GM11168 (cell line): ENCODE measurements around the gene RPA3.
"Not testable (repeated sequence)": the region's sequence is repeated elsewhere in the genome, so short reads cannot be mapped to it uniquely, and the experiment has no call there.

ENCODE experiments used
- in situ Hi-C: fragments of 300-500 bp; cut with MboI; formaldehyde crosslinking; loops from one replicate; pipeline ENCODE4 v1.12.0; 2022; ENCODE audit warnings: low sequenced_read_pairs; ENCODE audit not compliant: unreplicated experiment

Gene RPA3

DNA sequence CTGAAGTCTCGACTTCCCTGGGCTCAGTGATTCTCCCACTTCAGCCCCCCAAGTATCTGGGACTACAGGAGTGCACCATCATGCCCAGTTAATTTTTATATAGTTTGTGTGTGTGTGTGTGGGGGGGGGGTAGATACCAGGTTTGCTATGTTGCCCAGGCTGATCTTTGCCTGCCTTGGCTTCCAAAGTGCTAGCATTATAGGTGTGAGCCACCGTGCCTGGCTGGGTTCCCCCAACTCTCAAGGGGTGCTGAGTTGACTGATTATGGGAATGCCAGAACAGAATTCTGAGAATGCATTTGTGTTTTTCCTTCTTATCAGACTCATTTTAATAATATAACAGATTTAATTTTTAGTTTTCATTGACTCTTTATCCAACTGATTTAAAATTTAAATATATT, 19.5 kb downstream of the RPA3 start:
- in situ Hi-C loops: no loop called here

GRCh38 chr7:7696458-7697119, 21.8 kb downstream of the RPA3 start:
- in situ Hi-C loops: no loop called here

DNA sequence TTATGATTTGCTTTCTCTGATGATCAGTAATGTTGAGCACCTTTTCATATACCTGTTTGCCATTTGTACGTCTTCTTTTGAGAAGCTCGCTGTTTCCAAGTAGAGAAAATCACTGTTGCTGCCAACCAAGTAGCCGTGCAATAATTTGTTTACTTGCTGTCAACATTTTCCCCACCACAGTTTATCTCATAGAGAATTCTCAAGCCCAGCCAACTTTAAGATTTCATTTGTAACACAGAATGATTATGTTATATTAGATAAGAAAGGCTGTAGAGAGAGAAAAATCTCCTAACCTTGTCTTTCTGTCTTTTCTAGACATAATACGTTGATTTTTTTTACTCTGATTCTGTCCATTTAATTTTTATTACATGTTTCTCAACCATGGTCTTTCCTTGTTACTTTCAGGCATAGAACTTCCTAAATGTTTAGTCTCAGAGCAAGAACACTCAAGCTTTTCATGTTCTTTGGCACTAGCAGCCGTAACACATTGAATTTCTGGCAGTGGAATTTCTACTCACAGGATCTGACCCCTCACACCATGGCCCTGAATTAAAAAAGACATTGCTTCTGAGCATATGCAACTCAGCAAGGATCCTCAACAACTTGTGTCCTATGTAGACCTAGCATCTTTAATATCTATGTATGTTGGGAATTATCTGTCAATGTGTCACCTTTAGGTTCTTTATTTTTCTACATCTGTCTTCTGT, 23.1 kb downstream of the RPA3 start:
- in situ Hi-C loops: no loop called here

GRCh38 chr7:7694542-7694941, 23.9 kb downstream of the RPA3 start:
- in situ Hi-C loops: no loop called here

GRCh38 chr7:7693881-7694280, 24.5 kb downstream of the RPA3 start:
- in situ Hi-C loops: no loop called here

DNA sequence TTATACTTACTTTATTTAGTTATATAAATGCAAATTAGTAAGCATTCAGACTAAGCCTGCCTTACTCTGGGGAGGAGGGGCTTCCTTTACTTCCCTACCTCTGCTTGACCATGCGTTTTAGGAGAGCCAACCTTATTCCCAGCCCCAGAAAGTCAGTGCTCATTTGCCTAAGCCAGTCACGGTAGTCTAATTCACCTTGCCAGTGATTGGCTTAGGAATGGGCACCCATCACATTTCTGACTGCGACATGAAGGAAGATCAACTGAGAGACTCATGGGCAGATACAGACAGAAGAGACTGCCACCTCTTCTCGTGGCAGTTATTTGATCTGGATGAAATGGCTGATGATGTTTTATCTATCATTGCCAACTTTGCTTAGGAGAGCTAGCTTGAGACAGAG, 29.5 kb downstream of the RPA3 start:
- in situ Hi-C loops: no loop called here

- in situ Hi-C loops: no loop called here
These were observed 30.1 kb downstream of the RPA3 start for GRCh38 chr7:7688310-7688709.

- in situ Hi-C loops: no loop called here
These were observed 30.6 kb downstream of the RPA3 start for GRCh38 chr7:7687800-7688199.

GRCh38 chr7:7686811-7687508, 31.4 kb downstream of the RPA3 start:
- in situ Hi-C loops: no loop called here

DNA sequence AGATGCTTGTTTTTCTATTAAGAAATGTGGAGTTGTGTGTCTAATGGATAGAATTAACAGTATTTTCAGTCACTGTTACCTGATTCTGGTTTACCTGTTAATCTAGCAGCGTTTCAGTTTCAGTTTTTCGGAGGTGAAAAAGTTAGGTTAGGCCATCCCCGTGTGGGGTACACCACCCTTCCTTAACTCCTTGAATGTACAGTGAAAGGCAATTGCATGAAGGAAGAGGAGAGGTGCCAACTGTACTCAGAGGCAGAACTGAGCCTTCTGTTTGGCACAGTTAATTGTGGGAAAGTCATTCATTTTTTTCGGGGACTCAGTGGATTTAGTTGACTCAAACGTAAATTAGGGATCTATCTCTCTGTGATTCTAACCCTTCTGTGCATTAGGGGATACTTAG, 35.5 kb downstream of the RPA3 start:
- in situ Hi-C loops: no loop called here

GRCh38 chr7:7681936-7682329, 36.5 kb downstream of the RPA3 start:
- in situ Hi-C loops: no loop called here

DNA sequence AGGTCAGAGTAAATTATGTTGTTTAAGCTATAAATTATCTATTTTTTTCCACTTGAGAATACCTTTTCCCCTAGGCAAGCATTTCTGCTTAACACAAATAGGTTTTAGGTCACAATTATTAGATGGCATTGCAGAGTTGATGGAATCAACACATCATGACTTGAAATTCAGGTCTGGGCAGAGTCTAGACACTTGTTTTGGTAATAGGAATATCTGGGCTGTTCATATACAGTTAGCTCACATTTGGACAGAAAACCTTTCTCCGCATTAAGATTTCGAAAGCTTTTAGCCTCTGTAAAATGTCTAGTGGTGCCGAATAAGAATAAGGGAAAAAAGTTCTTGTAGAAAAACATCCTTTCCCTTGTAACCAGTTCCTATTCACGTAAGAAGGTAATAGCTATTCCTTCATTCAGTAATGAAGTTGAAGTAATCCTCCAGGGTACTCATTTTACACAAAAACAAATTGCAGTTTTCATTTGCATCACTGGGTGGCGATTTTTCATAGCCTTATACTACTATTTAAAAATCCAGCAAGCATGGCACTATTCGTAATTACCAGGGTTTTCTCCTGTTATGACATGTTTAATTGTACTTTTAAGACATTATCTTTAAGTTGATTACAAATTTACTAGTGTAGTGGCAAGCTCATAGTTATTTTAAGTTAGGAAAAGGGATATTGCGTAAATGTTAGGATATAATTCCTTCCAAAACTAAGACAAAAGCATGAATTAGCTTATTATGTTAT, 37.0 kb downstream of the RPA3 start:
- in situ Hi-C loops: no loop called here

DNA sequence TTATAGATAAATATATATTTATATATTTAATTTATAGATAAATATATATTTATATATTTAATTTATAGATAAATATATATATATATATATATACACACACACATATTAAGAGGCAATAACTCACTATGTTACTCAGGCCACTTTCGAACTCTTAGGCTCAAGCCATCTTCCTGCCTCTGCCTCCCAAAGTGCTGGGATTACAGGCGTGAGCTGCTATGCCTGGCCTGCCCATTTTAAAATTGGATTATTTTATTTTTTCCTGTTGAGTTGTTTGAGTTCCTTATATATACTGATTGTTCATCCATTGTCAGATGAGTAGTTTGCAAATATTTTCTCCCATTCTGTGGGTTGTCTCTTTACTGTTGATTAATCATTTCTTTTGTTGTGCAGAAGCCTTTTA, 38.8 kb downstream of the RPA3 start:
- in situ Hi-C loops: not testable (repeated sequence)

GRCh38 chr7:7675686-7676085, 42.7 kb downstream of the RPA3 start:
- in situ Hi-C loops: no loop called here

DNA sequence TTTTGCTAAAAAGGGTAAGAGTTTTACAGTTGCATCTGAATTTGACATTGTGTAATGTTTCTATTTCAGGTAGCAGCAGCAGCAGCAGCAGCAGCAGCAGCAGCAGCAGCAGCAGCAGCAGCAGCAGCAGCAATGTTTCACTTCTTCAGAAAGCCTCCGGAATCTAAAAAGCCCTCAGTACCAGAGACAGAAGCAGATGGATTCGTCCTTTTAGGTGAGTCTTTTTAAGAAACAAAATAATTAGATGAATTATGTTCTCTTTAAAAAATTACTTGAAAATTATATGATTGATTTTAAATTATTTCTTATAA, 45.2 kb downstream of the RPA3 start:
- in situ Hi-C loops: no loop called here

GRCh38 chr7:7672545-7673239, 45.7 kb downstream of the RPA3 start:
- in situ Hi-C loops: no loop called here

DNA sequence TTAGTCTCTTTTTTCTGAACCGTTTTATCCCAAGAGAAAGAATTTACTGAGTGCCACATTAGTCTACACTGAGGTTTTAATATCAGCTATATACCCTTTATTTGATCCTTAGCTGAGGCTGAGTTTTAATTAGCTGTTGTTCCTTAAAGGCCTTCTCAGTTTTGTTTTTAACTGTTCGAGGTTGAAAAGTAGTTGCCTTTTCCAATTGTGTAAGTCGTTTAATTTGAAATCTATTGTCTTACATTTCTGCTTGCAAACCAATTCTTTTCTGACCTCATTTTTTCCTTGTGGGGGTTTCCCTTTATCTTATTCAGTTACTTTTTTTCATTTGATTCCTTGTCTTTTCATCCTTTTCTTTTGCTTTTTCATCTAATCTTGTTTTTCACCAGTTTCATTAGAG, 47.0 kb downstream of the RPA3 start:
- in situ Hi-C loops: no loop called here

DNA sequence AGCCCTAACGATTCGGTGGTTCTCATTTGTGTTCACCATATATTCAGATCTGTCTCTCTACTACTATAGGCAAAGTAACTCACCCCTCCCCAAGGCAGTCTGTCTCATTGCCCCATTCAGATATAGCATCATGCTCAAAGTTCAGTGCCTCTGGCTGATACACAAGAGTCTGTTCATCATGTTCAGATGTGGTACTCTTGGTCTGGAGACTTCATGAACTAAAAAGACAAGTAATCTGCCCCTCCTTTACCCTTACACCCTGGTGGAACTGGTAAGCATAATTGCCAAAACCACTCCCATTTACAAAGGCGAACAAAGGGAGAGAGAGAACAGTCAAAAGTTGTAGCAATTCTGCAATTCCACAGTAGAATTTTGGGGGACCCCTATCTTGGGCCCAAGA, 47.9 kb downstream of the RPA3 start:
- in situ Hi-C loops: no loop called here

- in situ Hi-C loops: no loop called here
These were observed 49.7 kb downstream of the RPA3 start for GRCh38 chr7:7668706-7669105.

GRCh38 chr7:7667187-7667586, 51.2 kb downstream of the RPA3 start:
- in situ Hi-C loops: no loop called here
